Body of pancreas (tissue), 4 donors: ENCODE results near the gene MED8. TPM values are rescaled to one million over a fixed set of nuclear protein-coding genes. Genes with fewer than 3 reads are reported as not detected.

Source experiments
- ATAC-seq: fragments of 150-250 bp; one replicate; pipeline ENCODE4 v1.9.1; 2016
- DNase-seq, 4 donors: peaks; one replicate each; pipeline ENCODE4 v3.0.0-alpha.2; 2019
- H3K27ac ChIP-seq, 4 donors: fragments of 200-600 bp; sonication (generic); 1 replicate in 3 of 4; 2 replicates in 1 of 4; pipeline versions ENCODE4 v1.5.1 to v1.6.1; 2016 to 2019; ENCODE audit warnings: mild to moderate bottlenecking in 1 of 4, mixed read lengths in 1 of 4, moderate library complexity in 1 of 4
- H3K27me3 ChIP-seq, 2 donors: fragments of 200-600 bp; sonication (generic); one replicate each; pipeline ENCODE4 v1.6.0; 2016; ENCODE audit warnings: mild to moderate bottlenecking in 1 of 2
- H3K36me3 ChIP-seq, 2 donors: fragments of 200-600 bp; sonication (generic); replicated peaks in 1 of 2; 2 replicates each; pipeline ENCODE4 v1.5.1; 2016; ENCODE audit warnings: low read depth in 2 of 2; ENCODE audit not compliant: insufficient read depth in 1 of 2
- H3K4me1 ChIP-seq: fragments of 200-600 bp; sonication (generic); one replicate; pipeline ENCODE4 v1.6.0; 2016
- H3K4me3 ChIP-seq, 2 donors: fragments of 200-600 bp; sonication (generic); 1 replicate in 1 of 2; 2 replicates in 1 of 2; pipeline ENCODE4 v1.5.1; 2016 to 2019
- H3K9me3 ChIP-seq, 3 donors: fragments of 200-600 bp; sonication (generic); 1 replicate in 2 of 3; 2 replicates in 1 of 3; pipeline ENCODE4 v1.5.1; 2016
- POLR2A ChIP-seq, 3 donors: fragments of 450-650 bp; IDR thresholded peaks; one replicate each; pipeline ENCODE4 v1.6.1; 2016; ENCODE audit warnings: antibody characterized with exemption in 3 of 3, mild to moderate bottlenecking in 2 of 3
- WGBS, 2 donors: methylation state at CpG; one replicate each; pipeline ENCODE4 v1.1.5; 2017; 5-methylcytosine and 5-hydroxymethylcytosine counted together
- intact Hi-C: fragments of 100-400 bp; cut with DNase I; formaldehyde crosslinking; loops from one replicate; pipeline ENCODE4 v1.15.1; 2023
- total RNA-seq, 2 donors: library from RNA; depleted of rRNA; stranded (reverse); fragments of >200 nt; gene quantifications; one replicate each; pipeline ENCODE4 v1.1.0, GENCODE V29; 2016
- TF ChIP-seq, protein P1 (sequence below), 7 experiments: fragments of 450-650 bp in 4 of 7; fragments of 200-600 bp in 3 of 7; sonication (generic) in 3 of 7; IDR thresholded peaks; one replicate each; pipeline ENCODE4 v1.5.1; 2016 to 2019; ENCODE audit warnings: antibody characterized with exemption in 7 of 7

MED8 gene
- total RNA-seq, 2 donors from 2014 or later: 19.4 to 22.1 TPM

DNA sequence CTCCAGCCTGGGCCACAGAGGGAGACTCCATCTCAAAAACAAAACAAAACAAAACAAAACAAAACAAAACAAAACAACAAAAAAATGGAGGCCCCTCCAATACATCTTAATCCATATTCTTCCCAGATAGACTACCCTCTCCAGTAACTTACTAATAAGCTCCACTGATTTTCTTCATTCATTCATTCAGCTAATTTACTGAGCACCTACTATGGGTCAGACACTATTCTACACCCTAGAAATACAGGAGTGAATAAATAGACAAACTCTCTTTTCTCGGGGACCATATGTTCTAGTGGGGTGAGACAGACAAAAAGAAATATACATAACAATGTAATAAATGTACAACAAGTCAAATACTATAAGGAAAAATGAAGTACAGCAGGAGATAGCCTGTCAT lies 38.6 kb downstream of the MED8 start:
- intact Hi-C loops: loop anchor here (10.0 kb wide), 1 partner anchor 56 kb away; no protein-coding TSS in a partner anchor
- 89 to 95% methylated on average over 1 of the region's 1 CpG for WGBS, 2 donors
- H3K27ac ChIP-seq: no peak overlapping the region
- H3K4me1 ChIP-seq: peaks cover 16% of the 10 kb centered on the region
- DNase-seq (no peak), ATAC-seq (no peak)
- TF ChIP-seq POLR2A (IDR thresholded peaks at IDR 0.05): no peak
- TF ChIP-seq, protein P1, sequence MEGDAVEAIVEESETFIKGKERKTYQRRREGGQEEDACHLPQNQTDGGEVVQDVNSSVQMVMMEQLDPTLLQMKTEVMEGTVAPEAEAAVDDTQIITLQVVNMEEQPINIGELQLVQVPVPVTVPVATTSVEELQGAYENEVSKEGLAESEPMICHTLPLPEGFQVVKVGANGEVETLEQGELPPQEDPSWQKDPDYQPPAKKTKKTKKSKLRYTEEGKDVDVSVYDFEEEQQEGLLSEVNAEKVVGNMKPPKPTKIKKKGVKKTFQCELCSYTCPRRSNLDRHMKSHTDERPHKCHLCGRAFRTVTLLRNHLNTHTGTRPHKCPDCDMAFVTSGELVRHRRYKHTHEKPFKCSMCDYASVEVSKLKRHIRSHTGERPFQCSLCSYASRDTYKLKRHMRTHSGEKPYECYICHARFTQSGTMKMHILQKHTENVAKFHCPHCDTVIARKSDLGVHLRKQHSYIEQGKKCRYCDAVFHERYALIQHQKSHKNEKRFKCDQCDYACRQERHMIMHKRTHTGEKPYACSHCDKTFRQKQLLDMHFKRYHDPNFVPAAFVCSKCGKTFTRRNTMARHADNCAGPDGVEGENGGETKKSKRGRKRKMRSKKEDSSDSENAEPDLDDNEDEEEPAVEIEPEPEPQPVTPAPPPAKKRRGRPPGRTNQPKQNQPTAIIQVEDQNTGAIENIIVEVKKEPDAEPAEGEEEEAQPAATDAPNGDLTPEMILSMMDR (IDR thresholded peaks at IDR 0.05): no peak
- no peaks in the 10 kb centered on the region for H3K36me3 ChIP-seq
- no peaks in the 10 kb centered on the region for H3K9me3 ChIP-seq
- H3K4me3 ChIP-seq: no peak overlapping the region
- no peaks in the 10 kb centered on the region for H3K27me3 ChIP-seq

DNA sequence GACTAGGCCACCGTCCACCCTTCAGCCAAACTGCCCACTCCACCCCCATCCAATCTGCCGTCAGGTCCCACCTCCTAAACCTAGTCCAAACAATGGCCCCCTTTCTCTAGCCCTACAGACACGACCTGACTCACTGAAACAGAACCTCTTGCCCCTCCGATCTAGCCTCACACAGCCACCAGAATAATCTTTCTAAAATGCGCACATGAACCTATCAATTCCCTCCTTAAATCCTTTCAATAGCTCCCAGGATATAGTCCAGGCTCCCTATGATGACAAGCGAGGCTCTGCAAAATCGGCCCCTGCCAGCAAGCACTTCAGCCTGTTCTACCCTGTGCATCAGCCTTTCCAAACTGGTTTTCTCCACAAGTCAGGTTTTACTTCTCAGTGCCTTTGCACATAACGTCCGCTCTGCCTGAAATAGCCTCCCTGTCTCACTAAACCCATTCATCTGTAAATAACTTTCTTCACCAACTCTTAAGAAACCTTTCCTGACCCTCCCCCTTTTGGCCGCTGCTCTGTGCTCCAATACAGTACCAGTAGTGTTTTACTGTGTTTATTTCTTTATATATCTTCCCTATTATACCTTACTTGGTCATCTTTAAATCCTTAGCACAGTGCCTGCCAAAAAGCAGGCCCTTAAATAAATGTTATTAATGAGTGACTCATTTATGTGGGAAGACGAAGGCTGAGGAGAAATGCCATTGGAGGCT lies 39.9 kb downstream of the MED8 start:
- no peak for DNase-seq

DNA sequence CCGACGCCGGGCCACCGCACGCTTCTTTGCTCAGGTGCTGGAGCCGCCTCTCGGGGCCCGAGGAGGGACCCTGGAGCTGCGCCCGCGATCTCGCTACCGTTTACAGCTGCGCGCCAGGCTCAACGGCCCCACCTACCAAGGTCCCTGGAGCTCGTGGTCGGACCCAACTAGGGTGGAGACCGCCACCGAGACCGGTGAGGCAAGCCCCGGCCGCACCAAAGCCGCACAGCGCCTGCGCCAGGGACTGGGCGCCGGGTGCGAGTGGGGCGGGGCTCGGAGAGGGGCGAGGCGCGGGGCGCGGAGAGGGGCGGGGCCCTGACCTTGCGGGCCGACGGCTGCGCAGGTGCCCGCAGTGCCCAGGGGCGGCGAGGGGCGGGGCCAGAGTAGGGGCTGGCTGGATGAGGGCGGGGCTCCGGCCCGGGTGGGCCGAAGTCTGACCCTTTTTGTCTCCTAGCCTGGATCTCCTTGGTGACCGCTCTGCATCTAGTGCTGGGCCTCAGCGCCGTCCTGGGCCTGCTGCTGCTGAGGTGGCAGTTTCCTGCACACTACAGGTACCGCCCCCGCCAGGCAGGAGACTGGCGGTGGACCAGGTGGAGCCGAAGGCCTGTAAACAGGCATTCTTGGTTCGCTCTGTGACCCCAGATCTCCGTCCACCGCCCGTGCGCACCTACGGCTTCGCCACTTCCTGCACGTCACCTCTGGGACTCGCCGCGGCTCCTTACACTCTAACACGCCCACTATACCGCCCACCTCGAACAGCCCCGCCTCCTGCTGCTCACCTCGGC lies 40.6 kb downstream of the MED8 start:
- intact Hi-C loops: no loop called here
- Histone ChIP-seq H3K36me3 (no peaks in the 10 kb centered on the region), H3K9me3 (no peaks in the 10 kb centered on the region), H3K27ac (peak overlapping the region; percentile 96 to 99 (median 98)), H3K27me3 (no peaks in the 10 kb centered on the region), H3K4me1 (peaks cover 20% of the 10 kb centered on the region), H3K4me3 (peak overlapping the region in 1 of 2 donors; percentile 37)
- TF ChIP-seq, protein P1 (IDR thresholded peaks at IDR 0.05): peak in 2 of 7 experiments; percentile 13 to 22
- TF ChIP-seq POLR2A (IDR thresholded peaks at IDR 0.05): peak; percentile 70 to 97 (median 93)
- WGBS, 2 donors: 10 to 16% methylated on average over 19 to 69 of the region's 72 CpGs
- DNase-seq (peak; percentile 95 to 97 (median 96)), ATAC-seq (peak; percentile 92)

More for the DNA sequence above, 39.9 kb downstream of the MED8 start:
- intact Hi-C loops: loop anchor here (10.0 kb wide), 1 partner anchor 55 kb away; no protein-coding TSS in a partner anchor
- TF ChIP-seq POLR2A (IDR thresholded peaks at IDR 0.05): no peak
- no peak overlapping the region for H3K4me3 ChIP-seq
- H3K4me1 ChIP-seq: peaks cover 18% of the 10 kb centered on the region
- H3K36me3 ChIP-seq: no peaks in the 10 kb centered on the region
- H3K27me3 ChIP-seq: no peaks in the 10 kb centered on the region
- no peaks in the 10 kb centered on the region for H3K9me3 ChIP-seq
- WGBS, 2 donors: 31 to 36% methylated on average over 11 of the region's 11 CpGs
- ATAC-seq: no peak
- peak overlapping the region; percentile 96 to 99 (median 98) for H3K27ac ChIP-seq

DNA sequence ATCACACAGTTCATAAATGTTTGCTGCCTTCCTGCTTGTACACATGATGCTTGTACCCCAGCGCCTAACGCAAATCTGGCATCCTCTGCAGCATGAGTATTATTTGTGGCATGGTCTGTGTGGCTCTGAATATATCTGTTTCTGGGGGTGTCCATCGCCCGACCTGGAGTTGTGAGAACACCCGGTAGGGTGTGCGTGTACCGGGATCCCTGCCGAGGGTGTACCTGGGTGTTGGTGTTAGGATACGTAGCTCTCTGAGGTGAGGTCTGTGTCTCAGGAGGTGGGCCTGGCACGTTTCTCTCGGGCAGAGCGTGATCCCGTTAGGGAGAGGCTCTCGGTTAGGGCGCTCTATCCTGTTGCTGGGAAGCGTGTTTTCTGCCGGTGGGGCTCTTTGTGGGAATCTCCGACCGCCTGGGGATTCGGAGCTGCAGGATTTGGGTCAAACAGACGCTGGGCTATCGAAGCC lies 41.2 kb downstream of the MED8 start:
- peak overlapping the region; percentile 96 to 99 (median 98) for H3K27ac ChIP-seq
- no peaks in the 10 kb centered on the region for H3K9me3 ChIP-seq
- ATAC-seq: peak; percentile 39
- peak in 1 of 4 donors; percentile 70 for DNase-seq
- intact Hi-C loops: no loop called here
- H3K4me1 ChIP-seq: peaks cover 20% of the 10 kb centered on the region
- H3K36me3 ChIP-seq: no peaks in the 10 kb centered on the region
- H3K27me3 ChIP-seq: no peaks in the 10 kb centered on the region
- WGBS, 2 donors: 14 to 35% methylated on average over 2 to 22 of the region's 22 CpGs
- peak overlapping the region in 1 of 2 donors; percentile 37 for H3K4me3 ChIP-seq
- TF ChIP-seq, protein P1 (IDR thresholded peaks at IDR 0.05): peak in 1 of 7 experiments; percentile 19
- no peak for TF ChIP-seq POLR2A (IDR thresholded peaks at IDR 0.05)

DNA sequence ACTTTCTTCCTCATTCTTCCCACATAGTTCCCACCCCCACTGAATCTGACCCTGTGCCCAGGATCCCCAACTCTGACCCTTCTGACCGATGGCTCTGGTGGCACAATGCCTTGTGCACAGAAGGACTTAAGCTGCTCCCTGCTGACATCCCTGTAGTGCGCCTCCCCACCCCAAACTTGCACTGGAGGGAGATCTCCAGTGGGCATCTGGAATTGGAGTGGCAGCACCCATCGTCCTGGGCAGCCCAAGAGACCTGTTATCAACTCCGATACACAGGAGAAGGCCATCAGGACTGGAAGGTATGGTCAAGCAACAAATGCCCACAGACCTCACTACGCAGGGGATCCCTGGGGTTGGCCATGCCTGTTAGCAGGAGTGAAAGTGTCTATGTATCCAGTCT lies 43.0 kb downstream of the MED8 start:
- Histone ChIP-seq H3K9me3 (no peaks in the 10 kb centered on the region), H3K36me3 (no peaks in the 10 kb centered on the region), H3K4me1 (peaks cover 20% of the 10 kb centered on the region), H3K4me3 (no peak overlapping the region), H3K27me3 (no peaks in the 10 kb centered on the region), H3K27ac (no peak overlapping the region)
- no peak for DNase-seq
- 89 to 91% methylated on average over 5 of the region's 5 CpGs for WGBS, 2 donors
- no peak for ATAC-seq
- TF ChIP-seq, protein P1 (IDR thresholded peaks at IDR 0.05): no peak
- intact Hi-C loops: no loop called here
